HCT116 (cell line): ENCODE measurements around the gene AGPAT2.

ENCODE experiments used
- CTCF ChIP-seq, 3 experiments: fragments of 200-600 bp in 1 of 3; sonication (generic) in 1 of 3; IDR thresholded peaks in 2 of 3; conservative IDR thresholded peaks in 1 of 3; 2 replicates each; pipeline ENCODE4 v1.5.1; 2012 to 2017; ENCODE audit warnings: low read depth in 2 of 3, low read length in 2 of 3, antibody characterized with exemption in 1 of 3, borderline replicate concordance in 1 of 3, control low read depth in 1 of 3, mild to moderate bottlenecking in 1 of 3, mixed read lengths in 1 of 3, mixed run types in 1 of 3, moderate library complexity in 1 of 3; ENCODE audit not compliant: insufficient read depth in 1 of 3
- POLR2AphosphoS5 ChIP-seq: IDR thresholded peaks from 2 replicates; pipeline ENCODE4 v1.6.1; 2011; ENCODE audit warnings: mild to moderate bottlenecking, low read depth, low read length, moderate library complexity

DNA sequence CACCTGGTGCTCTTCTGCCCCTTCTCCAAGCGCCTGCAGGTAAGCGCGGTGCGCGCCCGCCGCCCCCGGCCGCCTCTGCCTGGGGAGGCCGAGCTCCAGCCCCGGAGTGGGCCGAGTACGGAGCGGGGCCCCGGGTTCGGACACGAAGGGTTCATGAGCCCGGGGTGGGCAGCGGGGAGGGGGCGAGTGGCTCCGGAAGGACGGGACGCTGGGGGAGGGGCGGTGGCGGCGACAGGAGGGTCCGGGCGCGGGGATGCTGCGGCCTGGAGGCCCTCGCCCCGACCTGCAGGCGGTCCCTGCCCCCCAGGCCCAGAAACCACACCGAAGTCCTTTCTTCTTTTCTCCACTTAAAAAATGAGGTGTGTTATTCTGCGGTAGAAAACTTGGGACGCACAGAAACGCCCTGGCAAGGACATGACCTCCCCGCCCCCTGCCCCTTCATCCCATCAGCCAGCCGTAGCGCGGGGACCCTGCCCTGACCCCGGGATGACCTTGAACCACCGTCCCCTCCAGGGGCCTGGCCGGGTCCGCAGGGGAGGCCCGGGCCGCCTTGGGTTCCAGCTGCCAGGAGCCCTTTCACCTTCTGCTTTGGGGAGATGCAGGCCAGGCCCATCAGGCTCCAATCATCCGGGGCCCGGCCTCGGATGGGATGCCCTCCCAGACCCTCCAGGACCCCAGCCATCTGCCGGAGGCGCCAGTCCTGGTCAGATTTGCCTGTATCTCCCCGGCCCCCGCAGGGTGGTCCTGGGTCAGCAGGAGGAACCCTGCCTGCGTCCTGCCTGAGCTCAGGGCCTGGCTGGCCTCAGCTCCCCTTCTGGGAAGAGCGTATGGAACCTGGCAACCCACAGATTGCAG lies 25.7 kb upstream of the AGPAT2 start:
- TF ChIP-seq POLR2AphosphoS5 (no peak), CTCF (IDR thresholded peaks at IDR 0.05 in 2 of 3, conservative IDR thresholded peaks at IDR 0.05 in 1 of 3; ENCODE audit: borderline replicate concordance in 1 of 3, insufficient read depth in 1 of 3, low read depth in 2 of 3, low read length in 2 of 3) (no peak)
